Astrocyte (in vitro differentiated cells and primary cell): Measurements from ENCODE around the gene DCUN1D1.

Experiments
- CTCF ChIP-seq: IDR thresholded peaks from 2 replicates; pipeline ENCODE4 v1.5.1; 2011; ENCODE audit warnings: low read depth, mild to moderate bottlenecking, inconsistent platforms, low read length, moderate library complexity; ENCODE audit not compliant: insufficient read depth
- EZH2 ChIP-seq: IDR thresholded peaks from 2 replicates; pipeline ENCODE4 v1.6.1; 2012; ENCODE audit warnings: mild to moderate bottlenecking, low read length, inconsistent platforms; ENCODE audit not compliant: insufficient read depth

GRCh38 chr3:182896553-182896952 is 83.8 kb downstream of the DCUN1D1 start:
- TF ChIP-seq CTCF (no peak), EZH2 (no peak)
